Retinal pigment epithelial cell (primary cell): ENCODE data around the gene DHCR24.
A peak's percentile ranks its signal among the peaks of the same experiment; 100 is the strongest.

Experiments
- DNase-seq: peaks from one replicate; pipeline ENCODE4 v3.0.0-alpha.2; 2010; ENCODE audit warnings: low read depth
- H3K4me3 ChIP-seq: 2 replicates; pipeline ENCODE4 v1.5.1; 2011; ENCODE audit warnings: mild to moderate bottlenecking, low read length, control low read depth, moderate library complexity
- TF ChIP-seq, protein P1 (sequence below): conservative IDR thresholded peaks from 2 replicates; pipeline ENCODE4 v1.5.1; 2011; ENCODE audit warnings: low read depth, low read length, control low read depth, inconsistent platforms

DHCR24 gene

DNA sequence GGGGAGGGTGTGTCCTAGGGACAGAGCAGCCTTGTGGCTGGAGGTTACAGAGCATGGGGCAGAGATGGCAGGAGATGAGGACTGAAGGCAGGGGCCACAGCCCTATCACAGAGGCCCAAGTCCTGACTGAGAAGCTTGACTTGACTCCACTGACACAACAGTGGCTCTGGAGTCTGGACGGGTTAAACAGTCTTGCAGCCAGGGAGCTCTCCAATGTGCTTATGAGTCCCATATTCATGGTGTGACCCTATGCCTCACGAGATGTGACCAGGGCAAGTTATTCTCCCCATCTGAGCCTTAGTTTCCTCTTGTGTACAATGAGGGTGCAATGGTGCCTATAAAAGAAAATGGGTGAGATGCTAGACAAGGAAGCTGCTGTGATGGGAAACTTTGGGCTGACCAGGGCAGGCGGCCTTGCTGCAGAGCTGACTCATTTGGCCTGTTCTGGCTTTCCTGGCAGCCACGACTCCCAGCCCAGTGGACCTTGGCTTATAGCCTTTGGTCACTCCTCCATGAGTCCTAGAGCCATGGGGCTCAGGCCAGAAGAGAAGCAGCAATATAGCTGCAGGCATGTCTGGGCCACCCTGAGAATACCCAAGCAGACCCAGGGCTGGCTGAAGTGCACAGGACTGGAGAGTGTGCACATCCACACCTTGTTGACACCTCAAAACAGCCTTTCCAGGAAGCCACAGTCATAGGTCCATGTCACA is 83.1 kb downstream of the DHCR24 start:
- TF ChIP-seq, protein P1, sequence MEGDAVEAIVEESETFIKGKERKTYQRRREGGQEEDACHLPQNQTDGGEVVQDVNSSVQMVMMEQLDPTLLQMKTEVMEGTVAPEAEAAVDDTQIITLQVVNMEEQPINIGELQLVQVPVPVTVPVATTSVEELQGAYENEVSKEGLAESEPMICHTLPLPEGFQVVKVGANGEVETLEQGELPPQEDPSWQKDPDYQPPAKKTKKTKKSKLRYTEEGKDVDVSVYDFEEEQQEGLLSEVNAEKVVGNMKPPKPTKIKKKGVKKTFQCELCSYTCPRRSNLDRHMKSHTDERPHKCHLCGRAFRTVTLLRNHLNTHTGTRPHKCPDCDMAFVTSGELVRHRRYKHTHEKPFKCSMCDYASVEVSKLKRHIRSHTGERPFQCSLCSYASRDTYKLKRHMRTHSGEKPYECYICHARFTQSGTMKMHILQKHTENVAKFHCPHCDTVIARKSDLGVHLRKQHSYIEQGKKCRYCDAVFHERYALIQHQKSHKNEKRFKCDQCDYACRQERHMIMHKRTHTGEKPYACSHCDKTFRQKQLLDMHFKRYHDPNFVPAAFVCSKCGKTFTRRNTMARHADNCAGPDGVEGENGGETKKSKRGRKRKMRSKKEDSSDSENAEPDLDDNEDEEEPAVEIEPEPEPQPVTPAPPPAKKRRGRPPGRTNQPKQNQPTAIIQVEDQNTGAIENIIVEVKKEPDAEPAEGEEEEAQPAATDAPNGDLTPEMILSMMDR: no peak
- no peak overlapping the region for H3K4me3 ChIP-seq
- no peak for DNase-seq

DNA sequence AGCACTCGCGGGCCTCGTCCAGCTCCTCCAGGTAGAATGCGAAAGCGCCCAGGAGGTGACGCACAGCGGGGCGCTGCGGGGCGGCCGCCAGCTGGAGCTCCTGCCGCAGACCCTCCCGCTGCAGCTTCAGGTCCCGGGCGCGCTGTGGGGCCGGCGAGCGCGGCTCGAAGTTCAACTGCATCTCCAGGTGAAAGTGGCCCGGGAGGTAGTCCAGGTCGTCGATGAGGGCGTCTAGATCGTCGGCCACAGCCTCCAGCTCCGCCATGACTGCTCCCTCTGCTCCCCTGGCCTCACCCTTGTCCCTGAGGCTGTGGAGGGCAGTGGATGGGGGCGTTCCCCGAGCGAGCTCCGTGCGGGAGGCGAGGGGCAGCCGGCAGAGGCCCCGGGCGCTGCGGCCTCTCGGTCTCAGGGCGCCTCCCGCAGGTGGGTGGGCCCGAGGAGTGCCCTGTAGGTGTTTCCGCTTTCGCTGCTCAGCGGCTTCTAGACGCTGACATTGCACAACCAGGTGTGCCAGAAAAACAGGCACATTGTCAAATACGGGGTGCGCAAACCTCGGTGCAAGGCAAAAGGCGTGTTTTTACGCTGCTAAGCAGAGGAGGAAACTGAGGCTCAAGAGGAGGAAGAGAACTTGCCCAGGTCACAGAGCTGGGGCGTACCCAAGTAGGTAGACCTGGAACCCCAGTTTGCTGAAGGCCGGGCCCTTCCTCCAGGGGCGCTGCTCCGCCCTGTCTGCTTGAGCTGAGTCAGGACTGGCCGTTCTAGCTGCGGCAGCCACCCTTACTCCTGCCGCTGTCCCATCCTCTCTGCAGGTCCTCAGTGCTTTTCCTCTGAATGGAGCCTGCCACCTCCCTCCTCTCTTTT is 85.9 kb downstream of the DHCR24 start, which contains the start of gene TTC22:
Gene TTC22 (minus strand): TSS at position 425 of the 861 bp plus-strand sequence. CDS start 160 bp downstream, at position 265.
- no peak for DNase-seq
- TF ChIP-seq, protein P1: peak; percentile 50
- H3K4me3 ChIP-seq: peak within 1 kb of the TSS; percentile 26

DNA sequence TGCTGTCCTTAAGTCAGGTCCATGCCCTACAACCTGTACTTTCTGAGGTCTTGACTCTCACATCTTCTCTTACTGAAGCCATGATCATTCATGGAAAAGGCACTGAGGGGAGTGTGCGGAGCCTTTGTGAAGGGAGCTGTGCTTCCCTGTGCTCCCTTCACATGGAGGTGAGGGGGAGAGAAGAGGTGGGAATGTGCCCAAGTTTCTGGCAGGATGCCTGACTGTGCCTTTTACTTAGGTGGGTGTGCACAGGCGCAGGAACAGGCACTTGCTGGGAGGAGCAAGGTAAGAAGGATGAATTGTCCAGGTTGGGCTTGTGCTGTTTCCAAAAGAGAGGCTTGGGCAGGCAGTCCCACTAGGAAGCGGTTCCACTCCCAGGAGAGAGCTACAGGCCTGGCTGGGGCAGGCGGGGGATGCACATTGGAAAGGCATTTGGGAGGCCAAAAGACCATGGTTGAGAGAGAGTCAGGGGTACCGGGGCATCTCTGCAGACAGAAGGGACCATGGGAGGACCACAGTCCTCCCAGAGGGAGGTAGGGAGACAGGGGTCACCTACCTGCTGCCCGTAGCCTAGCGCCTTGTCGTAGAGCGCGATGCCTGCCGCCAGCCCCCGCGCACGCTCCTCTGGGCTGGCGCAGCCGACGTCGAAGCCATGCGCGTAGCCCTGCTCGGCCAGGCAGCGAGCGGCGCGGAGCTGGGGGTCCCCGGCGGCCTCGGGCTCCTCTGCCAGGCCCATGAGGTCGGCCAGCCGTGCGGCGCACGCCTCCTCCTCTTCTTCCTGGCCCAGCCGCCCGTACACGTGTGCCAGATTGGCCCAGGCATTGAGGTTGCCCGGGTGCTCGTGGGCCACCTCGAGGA is 86.7 kb downstream of the DHCR24 start:
- no peak for DNase-seq
- no peak overlapping the region for H3K4me3 ChIP-seq
- TF ChIP-seq, protein P1: no peak
